ENCODE measurements around the gene BCL2L2.

BCL2L2 gene

GRCh38 chr14:23352506-23353432 lies 46.1 kb downstream of the BCL2L2 start, which contains the start of gene SLC22A17:
TSS of gene SLC22A17 (minus strand) at chr14:23352887.
- Mint-ChIP-seq H3K9me3 (no peaks in the 10 kb centered on the region), H3K4me3 (peak within 1 kb of the TSS; percentile 61), H3K36me3 (ENCODE audit: low read depth) (no peaks in the 10 kb centered on the region), H3K4me1 (peaks cover 13% of the 10 kb centered on the region), H3K27ac (peak within 1 kb of the TSS; percentile 47), H3K27me3 (peaks cover 30% of the 10 kb centered on the region)
- peak; percentile 52 for DNase-seq
- peak; percentile 82 for ATAC-seq

- H3K4me1 Mint-ChIP-seq = peaks cover 13% of the 10 kb centered on the region
- ATAC-seq (no peak), DNase-seq (no peak)
- H3K4me3 Mint-ChIP-seq = peak overlapping the region; percentile 61
- H3K27me3 Mint-ChIP-seq = peaks cover 30% of the 10 kb centered on the region
- H3K36me3 Mint-ChIP-seq (ENCODE audit: low read depth) = no peaks in the 10 kb centered on the region
- no peaks in the 10 kb centered on the region for H3K9me3 Mint-ChIP-seq
- peak overlapping the region; percentile 47 for H3K27ac Mint-ChIP-seq
Measured at GRCh38 chr14:23353433-23353780, 46.8 kb downstream of the BCL2L2 start.

- no peaks in the 10 kb centered on the region for H3K36me3 Mint-ChIP-seq (ENCODE audit: low read depth)
- no peak for ATAC-seq
- peaks cover 27% of the 10 kb centered on the region for H3K27me3 Mint-ChIP-seq
- no peak overlapping the region for H3K27ac Mint-ChIP-seq
- peaks cover 13% of the 10 kb centered on the region for H3K4me1 Mint-ChIP-seq
- DNase-seq = no peak
- no peak overlapping the region for H3K4me3 Mint-ChIP-seq
- H3K9me3 Mint-ChIP-seq = no peaks in the 10 kb centered on the region
Measured at GRCh38 chr14:23354990-23355389, 48.4 kb downstream of the BCL2L2 start.

- ATAC-seq (no peak), DNase-seq (no peak)
- Mint-ChIP-seq H3K36me3 (ENCODE audit: low read depth) (no peaks in the 10 kb centered on the region), H3K27ac (no peak overlapping the region), H3K9me3 (no peaks in the 10 kb centered on the region), H3K4me3 (no peak overlapping the region), H3K27me3 (peaks cover 19% of the 10 kb centered on the region), H3K4me1 (peaks cover 13% of the 10 kb centered on the region)
Measured at GRCh38 chr14:23355871-23356435, 49.3 kb downstream of the BCL2L2 start.

- H3K36me3 Mint-ChIP-seq (ENCODE audit: low read depth) = no peaks in the 10 kb centered on the region
- H3K27me3 Mint-ChIP-seq = peaks cover 13% of the 10 kb centered on the region
- ATAC-seq (no peak), DNase-seq (no peak)
- H3K4me3 Mint-ChIP-seq = no peak overlapping the region
- H3K9me3 Mint-ChIP-seq = no peaks in the 10 kb centered on the region
- H3K4me1 Mint-ChIP-seq = peaks cover 8% of the 10 kb centered on the region
- H3K27ac Mint-ChIP-seq = no peak overlapping the region
Measured at GRCh38 chr14:23356662-23357061, 50.0 kb downstream of the BCL2L2 start.

- Mint-ChIP-seq H3K9me3 (no peaks in the 10 kb centered on the region), H3K27me3 (peaks cover 13% of the 10 kb centered on the region), H3K36me3 (ENCODE audit: low read depth) (no peaks in the 10 kb centered on the region), H3K4me3 (no peak overlapping the region), H3K4me1 (peaks cover 8% of the 10 kb centered on the region), H3K27ac (no peak overlapping the region)
- no peak for ATAC-seq
- no peak for DNase-seq
Measured at GRCh38 chr14:23357261-23357660, 50.6 kb downstream of the BCL2L2 start.

GRCh38 chr14:23358042-23358441 lies 51.4 kb downstream of the BCL2L2 start:
- H3K4me3 Mint-ChIP-seq = no peak overlapping the region

GRCh38 chr14:23358553-23359166 lies 52.0 kb downstream of the BCL2L2 start:
- DNase-seq (no peak), ATAC-seq (no peak)
- Mint-ChIP-seq H3K4me3 (no peak overlapping the region), H3K36me3 (ENCODE audit: low read depth) (no peaks in the 10 kb centered on the region), H3K4me1 (no peaks in the 10 kb centered on the region), H3K9me3 (no peaks in the 10 kb centered on the region), H3K27me3 (peaks cover 6% of the 10 kb centered on the region), H3K27ac (no peak overlapping the region)

More at GRCh38 chr14:23358042-23358441, 51.4 kb downstream of the BCL2L2 start:
- no peak for ATAC-seq
- DNase-seq = no peak
- no peaks in the 10 kb centered on the region for H3K36me3 Mint-ChIP-seq (ENCODE audit: low read depth)
- H3K9me3 Mint-ChIP-seq = no peaks in the 10 kb centered on the region
- H3K27ac Mint-ChIP-seq = no peak overlapping the region
- H3K4me1 Mint-ChIP-seq = peaks cover 4% of the 10 kb centered on the region
- H3K27me3 Mint-ChIP-seq = peaks cover 11% of the 10 kb centered on the region

GRCh38 chr14:23359167-23359626 lies 52.6 kb downstream of the BCL2L2 start:
- H3K4me3 Mint-ChIP-seq = no peak overlapping the region
- H3K36me3 Mint-ChIP-seq (ENCODE audit: low read depth) = no peaks in the 10 kb centered on the region
- DNase-seq (no peak), ATAC-seq (no peak)
- no peak overlapping the region for H3K27ac Mint-ChIP-seq
- peaks cover 5% of the 10 kb centered on the region for H3K27me3 Mint-ChIP-seq
- H3K9me3 Mint-ChIP-seq = no peaks in the 10 kb centered on the region
- no peaks in the 10 kb centered on the region for H3K4me1 Mint-ChIP-seq

GRCh38 chr14:23359722-23360447 lies 53.3 kb downstream of the BCL2L2 start:
- no peak overlapping the region for H3K4me3 Mint-ChIP-seq
- H3K4me1 Mint-ChIP-seq = peaks cover under 1% of the 10 kb centered on the region
- DNase-seq = no peak
- no peak for ATAC-seq
- peaks cover 12% of the 10 kb centered on the region for H3K27me3 Mint-ChIP-seq
- H3K9me3 Mint-ChIP-seq = no peaks in the 10 kb centered on the region
- no peak overlapping the region for H3K27ac Mint-ChIP-seq
- no peaks in the 10 kb centered on the region for H3K36me3 Mint-ChIP-seq (ENCODE audit: low read depth)

GRCh38 chr14:23360496-23360895 lies 53.9 kb downstream of the BCL2L2 start:
- H3K36me3 Mint-ChIP-seq (ENCODE audit: low read depth) = no peaks in the 10 kb centered on the region
- peaks cover 2% of the 10 kb centered on the region for H3K4me1 Mint-ChIP-seq
- no peaks in the 10 kb centered on the region for H3K9me3 Mint-ChIP-seq
- peaks cover 13% of the 10 kb centered on the region for H3K27me3 Mint-ChIP-seq
- DNase-seq (no peak), ATAC-seq (no peak)
- H3K4me3 Mint-ChIP-seq = no peak overlapping the region
- no peak overlapping the region for H3K27ac Mint-ChIP-seq

GRCh38 chr14:23361320-23361719 lies 54.7 kb downstream of the BCL2L2 start:
- no peak overlapping the region for H3K4me3 Mint-ChIP-seq
- no peak for DNase-seq
- H3K27me3 Mint-ChIP-seq = peaks cover 13% of the 10 kb centered on the region
- peaks cover 2% of the 10 kb centered on the region for H3K4me1 Mint-ChIP-seq
- H3K27ac Mint-ChIP-seq = no peak overlapping the region
- no peaks in the 10 kb centered on the region for H3K36me3 Mint-ChIP-seq (ENCODE audit: low read depth)
- H3K9me3 Mint-ChIP-seq = no peaks in the 10 kb centered on the region
- peak; percentile 47 for ATAC-seq

Measured in activated naive CD8-positive, alpha-beta T cell treated with anti-CD3 and anti-CD28 coated beads, Interleukin-2, amount 50 U/mL, for 24 hours (primary cell).